ENCODE data around the gene DDX49. TPM values are rescaled to one million over a fixed set of nuclear protein-coding genes. Genes with fewer than 3 reads are reported as not detected.

Gene DDX49
- polyA plus RNA-seq, 3 donors, result 24.0 to 40.3 (median 27.5) TPM

GRCh38 chr19:18912933-18913332 is 6.6 kb upstream of the DDX49 start:
- peaks cover 29 to 91% of the 10 kb centered on the region in 2 donors for H3K36me3 Mint-ChIP-seq

GRCh38 chr19:18913466-18913865 is 6.0 kb upstream of the DDX49 start:
- H2AFZ ChIP-seq (ENCODE audit: insufficient read depth, low read depth, low read length, poor library complexity, severe bottlenecking), result no peak overlapping the region
- TF ChIP-seq, protein P1, sequence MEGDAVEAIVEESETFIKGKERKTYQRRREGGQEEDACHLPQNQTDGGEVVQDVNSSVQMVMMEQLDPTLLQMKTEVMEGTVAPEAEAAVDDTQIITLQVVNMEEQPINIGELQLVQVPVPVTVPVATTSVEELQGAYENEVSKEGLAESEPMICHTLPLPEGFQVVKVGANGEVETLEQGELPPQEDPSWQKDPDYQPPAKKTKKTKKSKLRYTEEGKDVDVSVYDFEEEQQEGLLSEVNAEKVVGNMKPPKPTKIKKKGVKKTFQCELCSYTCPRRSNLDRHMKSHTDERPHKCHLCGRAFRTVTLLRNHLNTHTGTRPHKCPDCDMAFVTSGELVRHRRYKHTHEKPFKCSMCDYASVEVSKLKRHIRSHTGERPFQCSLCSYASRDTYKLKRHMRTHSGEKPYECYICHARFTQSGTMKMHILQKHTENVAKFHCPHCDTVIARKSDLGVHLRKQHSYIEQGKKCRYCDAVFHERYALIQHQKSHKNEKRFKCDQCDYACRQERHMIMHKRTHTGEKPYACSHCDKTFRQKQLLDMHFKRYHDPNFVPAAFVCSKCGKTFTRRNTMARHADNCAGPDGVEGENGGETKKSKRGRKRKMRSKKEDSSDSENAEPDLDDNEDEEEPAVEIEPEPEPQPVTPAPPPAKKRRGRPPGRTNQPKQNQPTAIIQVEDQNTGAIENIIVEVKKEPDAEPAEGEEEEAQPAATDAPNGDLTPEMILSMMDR (IDR thresholded peaks at IDR 0.05), result no peak
- Mint-ChIP-seq H3K27me3 (ENCODE audit: low read depth in 3 of 3) (peaks cover 0 to 2% (median 0%) of the 10 kb centered on the region in 3 donors), H3K4me1 (peaks cover 12% of the 10 kb centered on the region), H3K36me3 (peaks cover 28 to 88% of the 10 kb centered on the region in 2 donors), H3K27ac (peak overlapping the region in 2 of 7 donors; percentile 15 to 75), H3K4me3 (no peak overlapping the region), H3K9me3 (peaks cover 0 to 2% (median 0%) of the 10 kb centered on the region in 7 donors)
- intact Hi-C loops (cut with micrococcal nuclease), result no loop called here
- WGBS (ENCODE audit: insufficient coverage), result 100% methylated on average over 5 of the region's 5 CpGs
- peaks cover 8 to 13% of the 10 kb centered on the region in 2 donors for H3K4me1 ChIP-seq (ENCODE audit: control insufficient read depth in 1 of 2, insufficient read depth in 2 of 2, low read length in 2 of 2)
- peaks cover 52 to 69% of the 10 kb centered on the region in 2 donors for H3K36me3 ChIP-seq (replicated peaks in 1 of 2; ENCODE audit: control insufficient read depth in 1 of 2, insufficient read depth in 2 of 2, low read length in 2 of 2)
- no peak overlapping the region for H3K9ac ChIP-seq (ENCODE audit: insufficient read depth, low read length, poor library complexity, severe bottlenecking)
- no peaks in the 10 kb centered on the region for H3K9me3 ChIP-seq (replicated peaks in 1 of 2; ENCODE audit: control insufficient read depth in 1 of 2, insufficient read depth in 1 of 2, low read length in 2 of 2)
- H3K27me3 ChIP-seq (ENCODE audit: control insufficient read depth in 2 of 2, insufficient read depth in 2 of 2, low read length in 2 of 2), result no peaks in the 10 kb centered on the region
- H3K4me3 ChIP-seq (replicated peaks in 1 of 3; ENCODE audit: low read depth in 2 of 3, low read length in 3 of 3), result no peak overlapping the region
- no peak overlapping the region for H3K27ac ChIP-seq (ENCODE audit: low read depth in 1 of 2, low read length in 2 of 2)
- H4K20me1 ChIP-seq (ENCODE audit: insufficient read depth, low read length), result peaks cover 62% of the 10 kb centered on the region
- peaks cover 74% of the 10 kb centered on the region for H3K79me2 ChIP-seq (ENCODE audit: insufficient read depth, low read length)
- no peak overlapping the region for H3K4me2 ChIP-seq (replicated peaks; ENCODE audit: extremely low read depth, low read length, poor library complexity, severe bottlenecking)
- DNase-seq, result no peak

More at GRCh38 chr19:18912933-18913332, 6.6 kb upstream of the DDX49 start:
- peak overlapping the region in 2 of 7 donors; percentile 75 to 76 for H3K27ac Mint-ChIP-seq
- peaks cover 0 to 2% (median 0%) of the 10 kb centered on the region in 3 donors for H3K27me3 Mint-ChIP-seq (ENCODE audit: low read depth in 3 of 3)
- H3K27me3 ChIP-seq (ENCODE audit: control insufficient read depth in 2 of 2, insufficient read depth in 2 of 2, low read length in 2 of 2), result no peaks in the 10 kb centered on the region
- peaks cover 66% of the 10 kb centered on the region for H4K20me1 ChIP-seq (ENCODE audit: insufficient read depth, low read length)
- H2AFZ ChIP-seq (ENCODE audit: insufficient read depth, low read depth, low read length, poor library complexity, severe bottlenecking), result no peak overlapping the region
- peaks cover 7% of the 10 kb centered on the region for H3K4me1 Mint-ChIP-seq
- H3K36me3 ChIP-seq (replicated peaks in 1 of 2; ENCODE audit: control insufficient read depth in 1 of 2, insufficient read depth in 2 of 2, low read length in 2 of 2), result peaks cover 55 to 73% of the 10 kb centered on the region in 2 donors
- no peak overlapping the region for H3K4me2 ChIP-seq (replicated peaks; ENCODE audit: extremely low read depth, low read length, poor library complexity, severe bottlenecking)
- peaks cover 69% of the 10 kb centered on the region for H3K79me2 ChIP-seq (ENCODE audit: insufficient read depth, low read length)
- peaks cover 3 to 7% of the 10 kb centered on the region in 2 donors for H3K4me1 ChIP-seq (ENCODE audit: control insufficient read depth in 1 of 2, insufficient read depth in 2 of 2, low read length in 2 of 2)
- intact Hi-C loops (cut with micrococcal nuclease), result no loop called here
- H3K4me3 ChIP-seq (replicated peaks in 1 of 3; ENCODE audit: low read depth in 2 of 3, low read length in 3 of 3), result no peak overlapping the region
- 99% methylated on average over 14 of the region's 14 CpGs for WGBS (ENCODE audit: insufficient coverage)
- H3K9me3 Mint-ChIP-seq, result peaks cover 0 to 2% (median 0%) of the 10 kb centered on the region in 7 donors
- no peak overlapping the region for H3K27ac ChIP-seq (ENCODE audit: low read depth in 1 of 2, low read length in 2 of 2)
- DNase-seq, result no peak
- TF ChIP-seq, protein P1 (IDR thresholded peaks at IDR 0.05), result no peak
- no peak overlapping the region for H3K4me3 Mint-ChIP-seq
- H3K9me3 ChIP-seq (replicated peaks in 1 of 2; ENCODE audit: control insufficient read depth in 1 of 2, insufficient read depth in 1 of 2, low read length in 2 of 2), result no peaks in the 10 kb centered on the region
- no peak overlapping the region for H3K9ac ChIP-seq (ENCODE audit: insufficient read depth, low read length, poor library complexity, severe bottlenecking)
